ENCODE measurements around the gene GOLGA6L2.

DNA sequence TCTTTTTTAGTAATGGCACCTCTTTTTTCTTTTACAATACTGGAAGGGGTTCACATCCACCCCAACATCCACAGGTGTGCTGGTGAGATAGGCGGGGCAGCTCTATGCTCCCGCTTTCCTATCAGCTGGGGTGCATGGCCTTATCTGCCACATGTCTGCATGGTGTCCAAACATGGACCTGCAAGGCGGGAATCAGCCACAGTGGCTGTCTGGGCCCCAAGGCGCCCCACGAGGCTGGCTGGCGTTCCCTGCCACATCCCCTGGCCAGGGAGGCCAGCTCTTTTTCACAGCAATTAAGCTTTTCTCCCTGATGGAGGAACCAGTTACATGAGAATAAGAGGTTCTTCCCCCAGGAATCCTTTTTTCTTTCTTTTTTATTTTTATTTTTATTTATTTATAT lies 30.9 kb upstream of the GOLGA6L2 start:
- no peak for TF ChIP-seq EZH2 (IDR thresholded peaks at IDR 0.05; ENCODE audit: borderline replicate concordance, low read depth, low read length, severe bottlenecking)
- TF ChIP-seq, protein P1, sequence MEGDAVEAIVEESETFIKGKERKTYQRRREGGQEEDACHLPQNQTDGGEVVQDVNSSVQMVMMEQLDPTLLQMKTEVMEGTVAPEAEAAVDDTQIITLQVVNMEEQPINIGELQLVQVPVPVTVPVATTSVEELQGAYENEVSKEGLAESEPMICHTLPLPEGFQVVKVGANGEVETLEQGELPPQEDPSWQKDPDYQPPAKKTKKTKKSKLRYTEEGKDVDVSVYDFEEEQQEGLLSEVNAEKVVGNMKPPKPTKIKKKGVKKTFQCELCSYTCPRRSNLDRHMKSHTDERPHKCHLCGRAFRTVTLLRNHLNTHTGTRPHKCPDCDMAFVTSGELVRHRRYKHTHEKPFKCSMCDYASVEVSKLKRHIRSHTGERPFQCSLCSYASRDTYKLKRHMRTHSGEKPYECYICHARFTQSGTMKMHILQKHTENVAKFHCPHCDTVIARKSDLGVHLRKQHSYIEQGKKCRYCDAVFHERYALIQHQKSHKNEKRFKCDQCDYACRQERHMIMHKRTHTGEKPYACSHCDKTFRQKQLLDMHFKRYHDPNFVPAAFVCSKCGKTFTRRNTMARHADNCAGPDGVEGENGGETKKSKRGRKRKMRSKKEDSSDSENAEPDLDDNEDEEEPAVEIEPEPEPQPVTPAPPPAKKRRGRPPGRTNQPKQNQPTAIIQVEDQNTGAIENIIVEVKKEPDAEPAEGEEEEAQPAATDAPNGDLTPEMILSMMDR (IDR thresholded peaks at IDR 0.05; ENCODE audit: borderline replicate concordance, extremely low read depth, low read length, poor library complexity, severe bottlenecking), result no peak

All from DND-41 (cell line).